Right lobe of liver (tissue), 4 donors: ENCODE results near the gene RRP15.

Experiments
- CTCF ChIP-seq, 4 donors: fragments of 200-600 bp in 3 of 4; fragments of 450-650 bp in 1 of 4; IDR thresholded peaks; one replicate each; pipeline versions ENCODE4 v1.5.1 to v1.8.0; 2016 to 2022; ENCODE audit warnings: antibody characterized with exemption in 4 of 4, mild to moderate bottlenecking in 2 of 4
- POLR2A ChIP-seq: fragments of 450-650 bp; IDR thresholded peaks from one replicate; pipeline ENCODE4 v1.6.1; 2017; ENCODE audit warnings: antibody characterized with exemption, mild to moderate bottlenecking
- donor health status: DM: no; HTN: no; CAD: no.
- donor health status: DM: no; HTN: no; CAD: no.
- donor health status: DM: no; HTN: yes; CAD: no.

DNA sequence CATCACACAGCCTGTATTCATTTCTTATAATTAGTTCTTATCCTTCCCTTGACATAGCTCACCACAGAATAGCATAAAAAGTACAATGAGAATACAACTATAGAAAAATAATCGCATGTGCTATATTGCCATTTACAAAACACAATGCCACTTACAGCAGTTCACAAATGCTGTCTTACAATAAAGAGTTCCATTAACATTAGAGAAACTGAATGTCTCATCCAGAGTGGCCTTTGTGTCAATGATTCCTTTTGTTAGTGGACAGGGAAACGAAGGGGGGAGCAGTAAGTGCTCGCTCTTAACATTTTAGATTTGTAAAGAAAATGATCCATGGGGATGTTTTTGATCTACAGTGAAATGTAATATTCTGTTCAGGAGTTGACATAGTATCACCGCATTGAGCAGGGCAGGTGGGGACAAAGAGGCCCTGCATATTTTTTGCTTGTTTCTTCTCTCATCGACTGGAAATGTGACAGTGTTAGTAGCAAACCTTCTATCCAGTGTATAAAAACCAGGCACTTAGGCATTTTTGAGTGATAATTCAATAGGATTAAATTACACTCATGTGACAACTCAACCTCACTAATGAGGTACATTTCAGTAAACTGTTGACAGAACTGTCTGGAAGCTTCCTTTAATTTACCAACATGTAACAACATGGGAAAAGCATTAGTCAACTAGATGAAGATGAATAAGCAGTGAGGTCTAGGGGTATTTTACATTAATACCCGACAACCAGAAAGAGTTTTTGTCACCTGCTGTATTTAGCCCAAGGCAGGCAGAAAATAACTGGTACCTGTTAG, 35.6 kb upstream of the RRP15 start:
- no peak for TF ChIP-seq CTCF (IDR thresholded peaks at IDR 0.05)
- no peak for TF ChIP-seq POLR2A
